ENCODE results near the gene BTG4. TPM values are rescaled to one million over a fixed set of nuclear protein-coding genes. Genes with fewer than 3 reads are reported as not detected.

The BTG4 gene
- total RNA-seq, 1 donor from 2014 or later: 0.38 TPM

DNA sequence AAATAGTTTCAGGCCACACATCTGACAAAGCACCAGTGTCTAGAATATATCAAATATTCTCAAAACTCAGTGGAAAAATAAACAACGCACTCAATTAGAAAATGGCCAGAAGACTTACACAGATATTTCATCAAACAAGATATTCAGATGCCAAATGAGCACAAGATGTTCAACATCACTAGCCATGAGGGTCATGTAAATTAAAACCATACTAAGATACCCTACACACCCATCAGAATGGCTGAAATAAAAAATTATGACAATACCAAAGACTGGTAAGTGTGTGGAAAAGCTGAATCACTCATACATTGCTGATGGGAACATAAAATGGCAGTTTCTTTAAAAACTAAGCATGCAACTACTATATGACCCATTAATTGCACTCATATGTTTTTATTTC lies 21.7 kb downstream of the BTG4 start:
- Histone ChIP-seq H3K4me3 (no peak overlapping the region), H3K4me1 (no peaks in the 10 kb centered on the region), H3K27me3 (ENCODE audit: low read depth) (no peaks in the 10 kb centered on the region), H3K27ac (no peak overlapping the region), H3K36me3 (no peaks in the 10 kb centered on the region), H3K9me3 (peaks cover 5% of the 10 kb centered on the region)
- TF ChIP-seq, protein P1, sequence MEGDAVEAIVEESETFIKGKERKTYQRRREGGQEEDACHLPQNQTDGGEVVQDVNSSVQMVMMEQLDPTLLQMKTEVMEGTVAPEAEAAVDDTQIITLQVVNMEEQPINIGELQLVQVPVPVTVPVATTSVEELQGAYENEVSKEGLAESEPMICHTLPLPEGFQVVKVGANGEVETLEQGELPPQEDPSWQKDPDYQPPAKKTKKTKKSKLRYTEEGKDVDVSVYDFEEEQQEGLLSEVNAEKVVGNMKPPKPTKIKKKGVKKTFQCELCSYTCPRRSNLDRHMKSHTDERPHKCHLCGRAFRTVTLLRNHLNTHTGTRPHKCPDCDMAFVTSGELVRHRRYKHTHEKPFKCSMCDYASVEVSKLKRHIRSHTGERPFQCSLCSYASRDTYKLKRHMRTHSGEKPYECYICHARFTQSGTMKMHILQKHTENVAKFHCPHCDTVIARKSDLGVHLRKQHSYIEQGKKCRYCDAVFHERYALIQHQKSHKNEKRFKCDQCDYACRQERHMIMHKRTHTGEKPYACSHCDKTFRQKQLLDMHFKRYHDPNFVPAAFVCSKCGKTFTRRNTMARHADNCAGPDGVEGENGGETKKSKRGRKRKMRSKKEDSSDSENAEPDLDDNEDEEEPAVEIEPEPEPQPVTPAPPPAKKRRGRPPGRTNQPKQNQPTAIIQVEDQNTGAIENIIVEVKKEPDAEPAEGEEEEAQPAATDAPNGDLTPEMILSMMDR (IDR thresholded peaks at IDR 0.05): no peak
- intact Hi-C loops (cut with DNase I): no loop called here
- no peak for ATAC-seq
- no peak for DNase-seq

DNA sequence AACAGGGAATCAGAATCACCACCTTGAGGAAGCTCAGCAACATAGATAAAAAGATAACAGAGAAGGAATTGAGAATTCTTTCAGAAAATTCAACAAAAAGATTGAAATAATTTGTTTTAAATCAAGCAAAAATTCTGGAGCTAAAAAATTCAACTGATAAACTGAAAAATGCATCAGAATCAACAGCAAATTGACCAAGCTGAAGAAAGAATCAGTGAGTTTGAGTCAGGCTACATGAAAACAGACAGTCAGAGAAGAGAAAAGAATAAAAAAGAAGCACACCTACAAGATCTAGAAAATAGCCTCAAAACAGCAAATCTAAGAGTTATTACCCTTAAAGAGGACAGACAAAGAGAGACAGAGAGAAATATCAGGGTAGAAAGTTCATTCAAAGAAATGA lies 28.8 kb downstream of the BTG4 start:
- Histone ChIP-seq H3K4me1 (no peaks in the 10 kb centered on the region), H3K4me3 (no peak overlapping the region), H3K27ac (no peak overlapping the region), H3K36me3 (no peaks in the 10 kb centered on the region), H3K27me3 (ENCODE audit: low read depth) (no peaks in the 10 kb centered on the region), H3K9me3 (peaks cover 15% of the 10 kb centered on the region)
- ATAC-seq: no peak
- DNase-seq: no peak
- intact Hi-C loops (cut with DNase I): no loop called here
- TF ChIP-seq, protein P1 (IDR thresholded peaks at IDR 0.05): no peak

DNA sequence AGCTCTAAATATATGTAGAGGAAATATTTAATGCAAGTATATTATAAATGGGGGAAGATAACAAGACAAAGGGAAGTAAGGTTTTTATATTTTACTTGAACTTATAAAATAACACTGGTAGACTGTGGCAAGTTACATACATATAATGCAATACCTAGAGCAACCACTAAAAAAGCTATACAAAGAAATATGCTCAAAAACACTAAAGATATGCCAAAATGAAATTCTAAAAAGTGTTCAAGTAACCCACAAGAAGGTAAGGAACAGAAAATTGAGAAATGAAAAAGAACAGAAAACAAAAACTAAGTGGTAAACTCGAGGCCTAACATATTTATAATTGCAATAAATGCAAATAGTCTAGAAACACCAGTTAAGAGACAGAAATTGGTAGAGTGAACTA lies 32.5 kb downstream of the BTG4 start:
- no peak for ATAC-seq
- peaks cover 9% of the 10 kb centered on the region for H3K9me3 ChIP-seq

DNA sequence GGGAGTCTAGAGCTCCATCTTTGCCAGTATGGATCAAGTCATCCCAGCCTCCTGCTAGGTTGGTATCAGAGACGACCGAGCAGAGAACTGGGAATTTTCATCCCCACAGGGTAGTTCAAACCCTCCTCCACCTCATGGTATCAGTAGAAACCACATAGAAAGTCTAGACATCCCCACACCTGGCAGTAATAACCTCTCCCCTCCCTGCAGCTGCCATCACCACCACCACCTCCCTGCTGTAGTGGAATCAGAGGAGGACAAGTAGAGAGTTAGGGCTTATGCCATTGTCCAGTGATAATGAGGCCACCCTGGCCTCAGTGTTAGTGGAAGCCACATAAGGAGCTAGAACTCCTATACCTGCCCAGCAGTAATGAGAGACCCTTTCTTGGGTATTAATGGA lies 34.3 kb downstream of the BTG4 start:
- ATAC-seq: no peak
- intact Hi-C loops (cut with DNase I): no loop called here
- Histone ChIP-seq H3K9me3 (peaks cover 2% of the 10 kb centered on the region), H3K4me1 (no peaks in the 10 kb centered on the region), H3K4me3 (no peak overlapping the region), H3K27me3 (ENCODE audit: low read depth) (no peaks in the 10 kb centered on the region), H3K27ac (no peak overlapping the region), H3K36me3 (no peaks in the 10 kb centered on the region)
- DNase-seq: no peak
- TF ChIP-seq, protein P1 (IDR thresholded peaks at IDR 0.05): no peak

More for the DNA sequence above, 32.5 kb downstream of the BTG4 start:
- Histone ChIP-seq H3K36me3 (no peaks in the 10 kb centered on the region), H3K27me3 (ENCODE audit: low read depth) (no peaks in the 10 kb centered on the region), H3K4me1 (no peaks in the 10 kb centered on the region), H3K4me3 (no peak overlapping the region), H3K27ac (no peak overlapping the region)
- DNase-seq: no peak
- intact Hi-C loops (cut with DNase I): no loop called here
- TF ChIP-seq, protein P1 (IDR thresholded peaks at IDR 0.05): no peak

GRCh38 chr11:111476956-111477355 lies 35.2 kb downstream of the BTG4 start:
- Histone ChIP-seq H3K36me3 (no peaks in the 10 kb centered on the region), H3K4me1 (no peaks in the 10 kb centered on the region), H3K9me3 (no peaks in the 10 kb centered on the region), H3K4me3 (no peak overlapping the region), H3K27ac (no peak overlapping the region), H3K27me3 (ENCODE audit: low read depth) (no peaks in the 10 kb centered on the region)
- intact Hi-C loops (cut with DNase I): no loop called here
- ATAC-seq (no peak), DNase-seq (no peak)
- TF ChIP-seq, protein P1 (IDR thresholded peaks at IDR 0.05): no peak

DNA sequence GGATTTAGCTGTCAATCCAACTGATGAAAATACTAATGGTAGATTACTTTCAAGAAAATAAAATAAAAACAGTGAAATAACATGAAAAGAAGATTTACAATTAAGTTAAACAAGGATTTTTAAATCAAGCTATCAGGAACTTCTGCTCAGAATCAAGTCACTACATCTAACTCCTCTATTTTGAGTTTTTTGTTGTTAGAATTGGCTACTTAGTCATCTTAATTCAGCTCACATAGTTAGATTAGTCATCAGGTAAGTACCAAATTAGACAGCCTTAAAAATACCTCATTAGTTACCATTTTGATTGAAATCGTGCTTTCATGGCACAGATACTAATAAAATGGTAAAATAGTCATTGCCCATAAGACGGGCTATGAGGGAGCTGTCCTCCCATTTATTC lies 35.8 kb downstream of the BTG4 start:
- intact Hi-C loops (cut with DNase I): no loop called here
- Histone ChIP-seq H3K27me3 (ENCODE audit: low read depth) (no peaks in the 10 kb centered on the region), H3K27ac (no peak overlapping the region), H3K4me3 (no peak overlapping the region), H3K9me3 (no peaks in the 10 kb centered on the region), H3K4me1 (no peaks in the 10 kb centered on the region), H3K36me3 (no peaks in the 10 kb centered on the region)
- TF ChIP-seq, protein P1 (IDR thresholded peaks at IDR 0.05): no peak
- ATAC-seq: no peak
- DNase-seq: no peak

Measured in lower lobe of right lung (tissue), 2 donors.